GM18907 (cell line): ENCODE results near the gene MACROH2A2.
"Not testable (repeated sequence)": the region's sequence is repeated elsewhere in the genome, so short reads cannot be mapped to it uniquely, and the experiment has no call there.

Experiments
- ATAC-seq: cut with Tn5 transposase; IDR thresholded peaks from one replicate; pipeline ENCODE4 v1.9.1; 2021; ENCODE audit warnings: mild to moderate bottlenecking, moderate library complexity; ENCODE audit not compliant: unreplicated experiment

MACROH2A2 gene

GRCh38 chr10:70097459-70097858, 44.8 kb downstream of the MACROH2A2 start:
- ATAC-seq = no peak

GRCh38 chr10:70098271-70098670, 45.6 kb downstream of the MACROH2A2 start:
- ATAC-seq = no peak

- not testable (repeated sequence) for ATAC-seq
Measured at GRCh38 chr10:70101068-70101562, 48.5 kb downstream of the MACROH2A2 start.

GRCh38 chr10:70101668-70102067, 49.0 kb downstream of the MACROH2A2 start:
- no peak for ATAC-seq

GRCh38 chr10:70106958-70107791, 54.5 kb downstream of the MACROH2A2 start:
- peak; percentile 51 for ATAC-seq

- ATAC-seq = no peak
Measured at GRCh38 chr10:70109064-70109729, 56.6 kb downstream of the MACROH2A2 start.

GRCh38 chr10:70111496-70111895, 58.9 kb downstream of the MACROH2A2 start:
- no peak for ATAC-seq

- ATAC-seq = no peak
Measured at GRCh38 chr10:70112071-70112470, 59.4 kb downstream of the MACROH2A2 start.

- no peak for ATAC-seq
Measured at GRCh38 chr10:70114902-70115301, 62.3 kb downstream of the MACROH2A2 start.

GRCh38 chr10:70115948-70116682, 63.5 kb downstream of the MACROH2A2 start:
- peak; percentile 54 for ATAC-seq

- no peak for ATAC-seq
Measured at GRCh38 chr10:70117646-70118045, 65.0 kb downstream of the MACROH2A2 start.

GRCh38 chr10:70118196-70118595, 65.5 kb downstream of the MACROH2A2 start:
- no peak for ATAC-seq

- ATAC-seq = no peak
Measured at GRCh38 chr10:70119197-70119596, 66.6 kb downstream of the MACROH2A2 start.

GRCh38 chr10:70119623-70120022, 67.0 kb downstream of the MACROH2A2 start:
- no peak for ATAC-seq

- no peak for ATAC-seq
Measured at GRCh38 chr10:70120417-70120816, 67.8 kb downstream of the MACROH2A2 start.

GRCh38 chr10:70121281-70121949, 68.8 kb downstream of the MACROH2A2 start:
- no peak for ATAC-seq

GRCh38 chr10:70122742-70123141, 70.1 kb downstream of the MACROH2A2 start:
- ATAC-seq = no peak

- not testable (repeated sequence) for ATAC-seq
Measured at GRCh38 chr10:70123166-70123565, 70.5 kb downstream of the MACROH2A2 start.

- no peak for ATAC-seq
Measured at GRCh38 chr10:70123817-70124216, 71.2 kb downstream of the MACROH2A2 start.

GRCh38 chr10:70124415-70124814, 71.8 kb downstream of the MACROH2A2 start:
- no peak for ATAC-seq

GRCh38 chr10:70124918-70125317, 72.3 kb downstream of the MACROH2A2 start:
- no peak for ATAC-seq
